ENCODE results near the gene AFP. TPM values are rescaled to one million over a fixed set of nuclear protein-coding genes. Genes with fewer than 3 reads are reported as not detected.

Gene AFP
- total and polyA plus RNA-seq, 2 of the 13 experiments (the other 11 are each of a cell fraction or from before 2014, with no cell fraction given), result 9,434 to 13,105 TPM

DNA sequence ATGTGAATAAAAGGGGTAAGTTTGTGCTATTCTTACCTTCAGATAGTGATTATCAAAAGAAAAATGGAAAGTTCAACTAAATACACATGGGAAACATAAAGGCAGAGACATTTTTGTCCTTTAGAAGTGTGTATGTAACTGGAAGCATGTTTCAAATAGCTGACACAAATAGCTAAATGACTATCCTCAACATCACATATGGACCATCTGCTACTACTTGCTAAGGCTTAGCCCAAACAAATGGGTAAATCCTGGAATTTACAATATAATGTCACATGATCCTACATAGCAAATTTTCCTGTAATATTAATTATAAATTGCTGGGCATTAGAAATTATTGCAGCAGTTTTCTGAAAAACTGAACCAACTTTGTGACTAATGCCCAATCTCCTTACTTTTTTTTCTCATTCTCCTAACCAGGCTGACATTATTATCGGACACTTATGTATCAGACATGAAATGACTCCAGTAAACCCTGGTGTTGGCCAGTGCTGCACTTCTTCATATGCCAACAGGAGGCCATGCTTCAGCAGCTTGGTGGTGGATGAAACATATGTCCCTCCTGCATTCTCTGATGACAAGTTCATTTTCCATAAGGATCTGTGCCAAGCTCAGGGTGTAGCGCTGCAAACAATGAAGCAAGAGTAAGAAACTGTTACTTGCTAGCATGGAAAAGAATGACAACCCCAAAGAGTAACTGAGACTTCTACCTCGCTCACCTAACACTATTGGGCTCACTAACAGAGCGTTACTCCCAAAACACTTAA is 16.1 kb downstream of the AFP start (continued):
- TF ChIP-seq ZBTB2 (CRISPR knock-in tag; IDR thresholded peaks at IDR 0.05; ENCODE audit: low read depth) (0 out of 2 replicates have a peak, but pooled peaks have one; percentile 20), ZNF670 (CRISPR knock-in tag; IDR thresholded peaks at IDR 0.05; ENCODE audit: borderline replicate concordance) (no peak), CAMTA2 (CRISPR knock-in tag; IDR thresholded peaks at IDR 0.05; ENCODE audit: borderline replicate concordance) (no peak), MXI1 (IDR thresholded peaks at IDR 0.05; ENCODE audit: borderline replicate concordance, low read depth, low read length) (no peak), NPAS2 (CRISPR knock-in tag; IDR thresholded peaks at IDR 0.05; ENCODE audit: borderline replicate concordance) (no peak), U2AF2 (IDR thresholded peaks at IDR 0.05; ENCODE audit: low read depth, low read length) (no peak), PTBP1 (IDR thresholded peaks at IDR 0.05; ENCODE audit: low read depth, low read length, poor library complexity, severe bottlenecking) (no peak), EEA1 (CRISPR knock-in tag; IDR thresholded peaks at IDR 0.05; ENCODE audit: borderline replicate concordance) (no peak), ZMYM4 (CRISPR knock-in tag; IDR thresholded peaks at IDR 0.05) (no peak), MTF1 (CRISPR knock-in tag; IDR thresholded peaks at IDR 0.05) (no peak), SETDB1 (CRISPR knock-in tag; IDR thresholded peaks at IDR 0.05; ENCODE audit: borderline replicate concordance) (no peak), HCFC1 (IDR thresholded peaks at IDR 0.05; ENCODE audit: low read depth, low read length) (no peak), TEF (CRISPR knock-in tag; IDR thresholded peaks at IDR 0.05) (no peak), CHD2 (IDR thresholded peaks at IDR 0.05; ENCODE audit: low read depth, low read length) (no peak), HES4 (CRISPR knock-in tag; IDR thresholded peaks at IDR 0.05; ENCODE audit: borderline replicate concordance) (no peak), ERF (CRISPR knock-in tag; IDR thresholded peaks at IDR 0.05) (no peak), HNRNPH1 (optimal IDR thresholded peaks at IDR 0.05; ENCODE audit: low read depth, low read length) (no peak), TEAD2 (CRISPR knock-in tag; IDR thresholded peaks at IDR 0.05) (no peak), TCF7L2 (IDR thresholded peaks at IDR 0.05; ENCODE audit: low read depth, low read length) (no peak), SOX6 (IDR thresholded peaks at IDR 0.05) (no peak), SOX6 (CRISPR knock-in tag; IDR thresholded peaks at IDR 0.05) (no peak), ZNF276 (CRISPR knock-in tag; IDR thresholded peaks at IDR 0.05; ENCODE audit: low read depth) (no peak)
- TF ChIP-seq, protein P1, sequence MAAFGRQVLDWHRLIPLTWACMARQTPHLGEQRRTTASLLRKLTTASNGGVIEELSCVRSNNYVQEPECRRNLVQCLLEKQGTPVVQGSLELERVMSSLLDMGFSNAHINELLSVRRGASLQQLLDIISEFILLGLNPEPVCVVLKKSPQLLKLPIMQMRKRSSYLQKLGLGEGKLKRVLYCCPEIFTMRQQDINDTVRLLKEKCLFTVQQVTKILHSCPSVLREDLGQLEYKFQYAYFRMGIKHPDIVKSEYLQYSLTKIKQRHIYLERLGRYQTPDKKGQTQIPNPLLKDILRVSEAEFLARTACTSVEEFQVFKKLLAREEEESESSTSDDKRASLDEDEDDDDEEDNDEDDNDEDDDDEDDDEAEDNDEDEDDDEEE (CRISPR knock-in tag; IDR thresholded peaks at IDR 0.05), result no peak
- TF ChIP-seq, protein P2, sequence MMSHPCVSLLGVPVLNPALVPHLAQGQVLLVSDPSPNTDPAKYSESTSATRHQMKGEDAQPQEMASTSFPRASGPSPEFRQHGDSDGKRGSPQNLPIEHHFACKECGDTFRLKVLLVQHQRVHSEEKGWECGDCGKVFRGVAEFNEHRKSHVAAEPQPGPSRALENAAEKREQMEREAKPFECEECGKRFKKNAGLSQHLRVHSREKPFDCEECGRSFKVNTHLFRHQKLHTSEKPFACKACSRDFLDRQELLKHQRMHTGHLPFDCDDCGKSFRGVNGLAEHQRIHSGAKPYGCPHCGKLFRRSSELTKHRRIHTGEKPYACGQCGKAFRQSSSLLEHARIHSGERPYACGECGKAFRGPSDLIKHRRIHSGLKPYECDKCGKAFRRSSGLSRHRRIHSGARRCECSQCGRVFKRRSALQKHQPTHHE (CRISPR knock-in tag; IDR thresholded peaks at IDR 0.05; ENCODE audit: borderline replicate concordance), result no peak
